H1 (cell line): ENCODE measurements around the gene TBL1Y. TPM values are rescaled to one million over a fixed set of nuclear protein-coding genes. Genes with fewer than 3 reads are reported as not detected.

Source experiments
- CTCF ChIA-PET: fragments of 300-600 bp; sonication (Branson Sonifier 250); formaldehyde crosslinking; loops from one replicate; lab custom pipeline; 2021; ENCODE audit not compliant: partially characterized antibody; lab: Charles Lee
- POLR2A ChIA-PET: fragments of 300-600 bp; sonication (Branson Sonifier 250); formaldehyde crosslinking; loops from one replicate; lab custom pipeline; 2021; ENCODE audit warnings: inconsistent platforms; ENCODE audit not compliant: partially characterized antibody; lab: Charles Lee
- DNase-seq, 2 experiments: peaks; one replicate each; pipeline versions ENCODE4 v3.0.0 to v3.0.0-alpha.2; 2010 to 2022; ENCODE audit warnings: low spot score in 2 of 2, low read depth in 1 of 2, mixed read lengths in 1 of 2
- FAIRE-seq: peaks from 2 replicates; lab custom pipeline; 2011; peaks lifted over from hg19 to GRCh38; lab: Jason Lieb, UNC
- H2AFZ ChIP-seq: 2 replicates; pipeline ENCODE4 v1.8.1; 2012; ENCODE audit warnings: low read length, inconsistent platforms
- H2AK5ac ChIP-seq: 2 replicates; pipeline ENCODE4 v1.6.1; 2013; ENCODE audit warnings: low read depth, low read length
- H2BK120ac ChIP-seq: replicated peaks from 2 replicates; pipeline ENCODE3; 2013; ENCODE audit warnings: low read depth, low read length, inconsistent platforms
- H2BK12ac ChIP-seq: 2 replicates; pipeline ENCODE4 v1.6.1; 2013; ENCODE audit warnings: low read depth, low read length
- H2BK15ac ChIP-seq: 2 replicates; pipeline ENCODE4 v1.6.1; 2013; ENCODE audit warnings: low read length
- H2BK20ac ChIP-seq: 2 replicates; pipeline ENCODE4 v1.6.1; 2013; ENCODE audit warnings: low read length
- H2BK5ac ChIP-seq: 2 replicates; pipeline ENCODE4 v1.6.1; 2013; ENCODE audit warnings: low read depth, low read length
- H3K14ac ChIP-seq: 2 replicates; pipeline ENCODE4 v1.6.1; 2013; ENCODE audit warnings: inconsistent platforms; ENCODE audit not compliant: insufficient read length
- H3K18ac ChIP-seq: 2 replicates; pipeline ENCODE4 v1.6.1; 2013; ENCODE audit warnings: low read length; ENCODE audit errors: extremely low read depth
- H3K23ac ChIP-seq: 2 replicates; pipeline ENCODE4 v1.6.1; 2013; ENCODE audit warnings: inconsistent platforms; ENCODE audit not compliant: insufficient read length
- H3K23me2 ChIP-seq: 2 replicates; pipeline ENCODE4 v1.6.1; 2013; ENCODE audit warnings: low read depth, low read length
- H3K27ac ChIP-seq: 2 replicates; pipeline ENCODE4 v1.6.1; 2011; ENCODE audit warnings: low read depth, low read length, inconsistent platforms
- H3K27me3 ChIP-seq, 4 experiments: replicated peaks in 1 of 4; 1 replicate in 1 of 4; 2 replicates in 3 of 4; pipeline versions ENCODE4 v1.6.1 to v1.8.1; 2011 to 2013; ENCODE audit warnings: low read length in 3 of 4, mild to moderate bottlenecking in 3 of 4, inconsistent platforms in 2 of 4, mixed read lengths in 2 of 4, moderate library complexity in 1 of 4; ENCODE audit not compliant: control insufficient read depth in 3 of 4, insufficient read depth in 3 of 4; ENCODE audit errors: extremely low read depth in 1 of 4
- H3K36me3 ChIP-seq, 4 experiments: 2 replicates each; pipeline versions ENCODE4 v1.6.1 to v1.8.1; 2011 to 2013; ENCODE audit warnings: mild to moderate bottlenecking in 4 of 4, low read length in 3 of 4, moderate library complexity in 2 of 4, control low read depth in 1 of 4, inconsistent platforms in 1 of 4; ENCODE audit not compliant: insufficient read depth in 4 of 4, control insufficient read depth in 2 of 4
- H3K4ac ChIP-seq: replicated peaks from 2 replicates; pipeline ENCODE3; 2013; ENCODE audit warnings: low read length, low read depth, mixed read lengths, inconsistent platforms; ENCODE audit not compliant: insufficient read length
- H3K4me1 ChIP-seq, 4 experiments: replicated peaks in 1 of 4; 1 replicate in 1 of 4; 2 replicates in 3 of 4; pipeline versions ENCODE4 v1.6.1 to v1.8.1; 2011 to 2013; ENCODE audit warnings: low read length in 3 of 4, inconsistent platforms in 2 of 4, mixed read lengths in 1 of 4; ENCODE audit not compliant: insufficient read depth in 4 of 4, control insufficient read depth in 3 of 4
- H3K4me2 ChIP-seq, 2 experiments: 2 replicates each; pipeline versions ENCODE4 v1.6.1 to v1.8.1; 2011 to 2013; ENCODE audit warnings: low read depth in 2 of 2, low read length in 2 of 2, control low read depth in 1 of 2, inconsistent platforms in 1 of 2, mild to moderate bottlenecking in 1 of 2; ENCODE audit not compliant: insufficient read depth in 1 of 2
- H3K4me3 ChIP-seq, 4 experiments: fragments of 200-600, 300-600 bp in 1 of 4; sonication (generic), shearing (Covaris generic), sonication (Bioruptor Twin) in 1 of 4; 2 replicates each; pipeline versions ENCODE4 v1.5.1 to v1.8.1; 2011 to 2016; ENCODE audit warnings: low read length in 4 of 4, low read depth in 3 of 4, control low read depth in 2 of 4, inconsistent platforms in 2 of 4, mild to moderate bottlenecking in 2 of 4, mixed read lengths in 1 of 4, moderate library complexity in 1 of 4; ENCODE audit not compliant: insufficient read depth in 2 of 4; ENCODE audit errors: extremely low read depth in 1 of 4
- H3K56ac ChIP-seq: replicated peaks from 2 replicates; pipeline ENCODE3; 2013; ENCODE audit warnings: low read depth, mild to moderate bottlenecking, mixed read lengths, low read length, inconsistent platforms; ENCODE audit not compliant: insufficient read length
- H3K79me1 ChIP-seq: 2 replicates; pipeline ENCODE4 v1.6.1; 2013; ENCODE audit warnings: low read depth, low read length, control low read depth
- H3K79me2 ChIP-seq, 2 experiments: 2 replicates each; pipeline versions ENCODE4 v1.6.1 to v1.8.1; 2012 to 2013; ENCODE audit warnings: low read length in 2 of 2, mild to moderate bottlenecking in 2 of 2, inconsistent platforms in 1 of 2; ENCODE audit not compliant: insufficient read depth in 2 of 2, control insufficient read depth in 1 of 2
- H3K9ac ChIP-seq, 4 experiments: replicated peaks in 1 of 4; 1 replicate in 1 of 4; 2 replicates in 3 of 4; pipeline versions ENCODE4 v1.6.1 to v1.8.1; 2011 to 2013; ENCODE audit warnings: low read depth in 3 of 4, low read length in 3 of 4, control low read depth in 2 of 4, mild to moderate bottlenecking in 2 of 4, moderate library complexity in 2 of 4, inconsistent platforms in 1 of 4; ENCODE audit errors: extremely low read depth in 1 of 4
- H3K9me3 ChIP-seq, 2 experiments: 2 replicates each; pipeline versions ENCODE4 v1.6.1 to v1.8.1; 2012 to 2013; ENCODE audit warnings: mild to moderate bottlenecking in 2 of 2, moderate library complexity in 2 of 2, control low read depth in 1 of 2, inconsistent platforms in 1 of 2, low read depth in 1 of 2, low read length in 1 of 2, mixed read lengths in 1 of 2; ENCODE audit not compliant: insufficient read depth in 2 of 2
- H4K20me1 ChIP-seq, 2 experiments: replicated peaks in 1 of 2; 2 replicates each; pipeline versions ENCODE3 to v1.8.1; 2011 to 2013; ENCODE audit warnings: inconsistent platforms in 2 of 2, low read length in 2 of 2, mild to moderate bottlenecking in 1 of 2; ENCODE audit not compliant: insufficient read depth in 2 of 2, control insufficient read depth in 1 of 2
- H4K5ac ChIP-seq: 2 replicates; pipeline ENCODE4 v1.6.1; 2013; ENCODE audit warnings: low read length, low read depth, mixed read lengths, inconsistent platforms; ENCODE audit not compliant: insufficient read length
- H4K8ac ChIP-seq: 2 replicates; pipeline ENCODE4 v1.8.0; 2013; ENCODE audit warnings: mild to moderate bottlenecking, moderate library complexity, low read length, inconsistent platforms; ENCODE audit not compliant: insufficient read depth; ENCODE audit errors: extremely low read depth
- H4K91ac ChIP-seq: replicated peaks from 2 replicates; pipeline ENCODE3; 2013; ENCODE audit warnings: low read length, mixed read lengths, inconsistent platforms; ENCODE audit not compliant: insufficient read length
- RNF2 ChIP-seq: fragments of 200-900, 300-1000 bp; sonication (generic); IDR thresholded peaks from 2 replicates; pipeline ENCODE4 v1.7.1; 2016; ENCODE audit warnings: borderline replicate concordance, low read depth, mild to moderate bottlenecking, antibody characterized with exemption, low read length; ENCODE audit not compliant: poor library complexity, severe bottlenecking; ENCODE audit errors: missing control alignments
- WGBS, 2 experiments: shearing (Covaris generic) in 1 of 2; methylation state at CpG; one replicate each; pipeline versions ENCODE4 v1.1.6 to v1.1.7; 2013 to 2015; ENCODE audit warnings: low lambda C conversion rate in 2 of 2, mixed read lengths in 2 of 2, inconsistent platforms in 1 of 2, low coverage in 1 of 2, missing lambda C conversion rate in 1 of 2; ENCODE audit not compliant: insufficient replicate concordance in 2 of 2, insufficient coverage in 1 of 2, insufficient read length in 1 of 2; ENCODE audit errors: extremely low coverage in 1 of 2, missing lambda C conversion rate in 1 of 2; 5-methylcytosine and 5-hydroxymethylcytosine counted together
- polyA plus RNA-seq, 7 experiments: library from polyadenylated mRNA; depleted of rRNA in 3 of 7; stranded (reverse) in 5 of 7; unstranded in 2 of 7; fragments of >200 nt in 5 of 7; fragments of 200-250 nt in 2 of 7; gene quantifications; 1 replicate in 5 of 7; 2 replicates in 1 of 7; 4 replicates in 1 of 7; pipeline versions ENCODE4 v1.2.1 to v1.2.3, GENCODE V29; 2011 to 2013; ENCODE audit warnings: missing spikeins in 2 of 7, mixed read lengths in 2 of 7
- total RNA-seq: library from RNA; stranded (reverse); fragmentation: NEBNext Ultra II Directional; extraction: Animal tissue kit (Norgen Biotek cat#: 25700); gene quantifications from 2 replicates; pipeline ENCODE4 v1.2.1, GENCODE V29; 2021

The TBL1Y gene
- total and polyA plus RNA-seq, 2 of the 8 experiments (the other 6 are each of a cell fraction or from before 2014, with no cell fraction given) = 2.5 to 4.2 TPM

DNA sequence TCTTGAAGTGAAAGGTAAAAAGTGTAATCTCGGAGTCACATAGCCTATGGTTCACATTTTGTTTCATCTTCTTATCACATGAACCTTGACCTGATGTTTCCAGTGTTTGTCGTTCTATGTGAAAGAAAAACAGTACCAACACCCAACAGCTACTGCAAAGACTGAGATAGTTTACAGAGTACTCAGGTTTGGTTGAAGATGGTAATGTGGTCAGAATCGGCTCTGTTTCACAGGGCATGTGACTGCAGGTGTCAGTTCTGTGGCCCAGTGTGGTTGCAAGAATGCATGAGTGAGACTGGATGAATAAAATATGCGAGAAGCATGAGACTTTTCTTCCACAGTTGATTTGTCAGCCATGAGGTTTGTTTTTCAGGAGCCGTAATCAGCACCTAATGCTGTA is 130.2 kb downstream of the TBL1Y start:
- Histone ChIP-seq H3K36me3 (no peaks in the 10 kb centered on the region; a peak in 1 of 8 replicates), H3K4me3 (no peak overlapping the region), H2AFZ (no peak overlapping the region), H3K14ac (no peak overlapping the region), H4K5ac (no peak overlapping the region), H3K56ac (no peak overlapping the region), H4K91ac (no peak overlapping the region), H2BK15ac (no peak overlapping the region), H3K9me3 (no peaks in the 10 kb centered on the region), H3K79me2 (no peaks in the 10 kb centered on the region), H4K8ac (no peak overlapping the region), H3K27ac (no peak overlapping the region), H2BK120ac (no peak overlapping the region), H3K23me2 (no peaks in the 10 kb centered on the region), H3K27me3 (no peaks in the 10 kb centered on the region), H2BK20ac (no peak overlapping the region), H3K4ac (no peak overlapping the region), H2BK12ac (no peak overlapping the region), H3K23ac (no peak overlapping the region), H3K9ac (no peak overlapping the region), H4K20me1 (no peaks in the 10 kb centered on the region), H3K79me1 (no peaks in the 10 kb centered on the region), H3K4me1 (no peaks in the 10 kb centered on the region), H2AK5ac (no peak overlapping the region), H3K18ac (no peak overlapping the region), H3K4me2 (no peak overlapping the region), H2BK5ac (no peak overlapping the region)
- DNase-seq = no peak
- ChIA-PET CTCF (no interaction called here), POLR2A (no interaction called here)
- no peak for FAIRE-seq
- WGBS, 2 experiments = 96% methylated on average over 5 of the region's 5 CpGs; no CpG with 5 or more reads in 1 of the 2 experiments
- TF ChIP-seq RNF2 = no peak
